Activated naive CD8-positive, alpha-beta T cell treated with anti-CD3 and anti-CD28 coated beads, Interleukin-2, amount 10 ng/mL, durations not matched to agents 7 days and 5 days (primary cell): ENCODE results near the gene SLC35F4. TPM values are rescaled to one million over a fixed set of nuclear protein-coding genes. Genes with fewer than 3 reads are reported as not detected.
"Not testable (repeated sequence)": the region's sequence is repeated elsewhere in the genome, so short reads cannot be mapped to it uniquely, and the experiment has no call there.

Experiments
- ATAC-seq: fragments of 150-1000 bp; cut with Tn5 transposase; one replicate; pipeline ENCODE4 v1.10.0; 2021; ENCODE audit warnings: low read depth, moderate library complexity
- POLR2A ChIA-PET: fragments of 350-600 bp; sonication (Branson Sonifier 250); formaldehyde crosslinking; loops from one replicate; lab custom pipeline; 2021; ENCODE audit warnings: antibody characterized with exemption; lab: Charles Lee
- DNase-seq: peaks from one replicate; pipeline ENCODE4 v3.0.0; 2021
- H3K27ac Mint-ChIP-seq: one replicate; pipeline ENCODE4 v1.8.0; 2022; ENCODE audit warnings: mild to moderate bottlenecking, mixed read lengths
- H3K27me3 Mint-ChIP-seq: one replicate; pipeline ENCODE4 v1.8.0; 2022; ENCODE audit warnings: mild to moderate bottlenecking, moderate library complexity, mixed read lengths
- H3K36me3 Mint-ChIP-seq: one replicate; pipeline ENCODE4 v1.8.0; 2021; ENCODE audit warnings: mild to moderate bottlenecking, mixed read lengths
- H3K4me1 Mint-ChIP-seq: one replicate; pipeline ENCODE4 v1.8.0; 2021; ENCODE audit warnings: mixed read lengths
- H3K4me3 Mint-ChIP-seq: one replicate; pipeline ENCODE4 v1.8.0; 2022; ENCODE audit warnings: mild to moderate bottlenecking, moderate library complexity, mixed read lengths
- H3K9me3 Mint-ChIP-seq: one replicate; pipeline ENCODE4 v1.8.0; 2021; ENCODE audit warnings: mixed read lengths
- total RNA-seq, 2 experiments: library from RNA; stranded (reverse); gene quantifications; one replicate each; pipeline ENCODE4 v1.2.3, GENCODE V29; 2021

SLC35F4 gene
- total RNA-seq, 2 experiments from 2014 or later, result not detected

GRCh38 chr14:57812741-57813140, 53.2 kb downstream of the SLC35F4 start:
- Mint-ChIP-seq H3K4me1 (no peaks in the 10 kb centered on the region), H3K27ac (no peak overlapping the region), H3K9me3 (no peaks in the 10 kb centered on the region), H3K4me3 (no peak overlapping the region), H3K36me3 (no peaks in the 10 kb centered on the region), H3K27me3 (no peaks in the 10 kb centered on the region)
- no peak for ATAC-seq
- POLR2A ChIA-PET, result no interaction called here
- DNase-seq, result no peak

GRCh38 chr14:57811998-57812546, 53.8 kb downstream of the SLC35F4 start:
- no peak for DNase-seq
- Mint-ChIP-seq H3K9me3 (no peaks in the 10 kb centered on the region), H3K4me3 (no peak overlapping the region), H3K4me1 (no peaks in the 10 kb centered on the region), H3K36me3 (no peaks in the 10 kb centered on the region), H3K27ac (no peak overlapping the region), H3K27me3 (no peaks in the 10 kb centered on the region)
- ATAC-seq, result no peak
- POLR2A ChIA-PET, result no interaction called here

GRCh38 chr14:57809808-57810207, 56.1 kb downstream of the SLC35F4 start:
- peaks cover 5% of the 10 kb centered on the region for H3K27me3 Mint-ChIP-seq
- no peak for DNase-seq

DNA sequence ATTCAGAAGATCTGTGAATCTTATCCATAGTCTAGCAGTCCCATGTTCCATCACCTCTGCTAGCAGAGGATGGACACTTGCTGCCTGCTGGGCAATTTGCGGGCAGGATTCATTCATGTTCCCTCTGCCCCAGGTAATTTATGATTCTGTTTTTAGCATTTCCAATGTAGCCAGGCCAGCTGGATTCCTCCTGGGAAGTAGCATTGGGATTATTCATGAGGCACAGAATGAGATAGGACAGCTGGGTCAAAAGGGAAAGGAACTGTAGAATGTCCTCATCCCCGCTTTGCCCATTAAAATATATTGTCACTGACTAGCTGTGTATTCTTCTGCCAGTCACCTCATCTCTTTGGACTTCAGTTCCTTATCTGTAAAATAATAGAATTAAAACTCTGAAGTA, 68.7 kb downstream of the SLC35F4 start:
- no peak overlapping the region for H3K4me3 Mint-ChIP-seq
- H3K4me1 Mint-ChIP-seq, result no peaks in the 10 kb centered on the region
- POLR2A ChIA-PET, result no interaction called here
- no peaks in the 10 kb centered on the region for H3K27me3 Mint-ChIP-seq
- H3K9me3 Mint-ChIP-seq, result no peaks in the 10 kb centered on the region
- no peaks in the 10 kb centered on the region for H3K36me3 Mint-ChIP-seq
- no peak for DNase-seq
- H3K27ac Mint-ChIP-seq, result no peak overlapping the region
- ATAC-seq, result no peak

More at GRCh38 chr14:57809808-57810207, 56.1 kb downstream of the SLC35F4 start:
- Mint-ChIP-seq H3K27ac (no peak overlapping the region), H3K4me3 (no peak overlapping the region), H3K9me3 (no peaks in the 10 kb centered on the region), H3K36me3 (no peaks in the 10 kb centered on the region), H3K4me1 (no peaks in the 10 kb centered on the region)
- ATAC-seq, result no peak
- POLR2A ChIA-PET, result no interaction called here

GRCh38 chr14:57796556-57796955, 69.3 kb downstream of the SLC35F4 start:
- Mint-ChIP-seq H3K27ac (no peak overlapping the region), H3K36me3 (no peaks in the 10 kb centered on the region), H3K4me1 (no peaks in the 10 kb centered on the region), H3K27me3 (no peaks in the 10 kb centered on the region), H3K4me3 (no peak overlapping the region), H3K9me3 (peaks cover 1% of the 10 kb centered on the region)
- ATAC-seq (no peak), DNase-seq (no peak)
- POLR2A ChIA-PET, result no interaction called here

DNA sequence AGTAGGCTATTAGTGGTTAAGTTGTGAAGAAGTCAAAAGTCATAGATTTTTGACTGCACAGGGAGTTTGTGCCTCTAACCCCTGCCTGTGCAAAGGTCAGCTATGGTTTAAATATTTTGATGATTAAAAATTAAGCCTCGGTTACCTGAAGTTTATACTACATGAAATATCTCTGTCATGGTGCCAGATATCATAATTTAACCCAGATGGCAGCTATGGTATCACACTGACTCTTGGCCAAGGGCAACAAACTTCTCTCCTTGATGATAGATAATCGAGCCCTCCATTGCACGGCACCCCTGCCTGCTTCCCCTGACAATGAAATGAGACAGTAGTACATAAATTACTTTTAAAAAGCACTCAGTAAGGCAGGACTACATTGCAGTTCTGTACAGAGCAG, 80.8 kb downstream of the SLC35F4 start:
- Mint-ChIP-seq H3K36me3 (no peaks in the 10 kb centered on the region), H3K9me3 (peaks cover 14% of the 10 kb centered on the region), H3K4me1 (no peaks in the 10 kb centered on the region), H3K4me3 (no peak overlapping the region), H3K27me3 (peaks cover 2% of the 10 kb centered on the region), H3K27ac (no peak overlapping the region)
- DNase-seq, result no peak
- ATAC-seq, result no peak
- POLR2A ChIA-PET, result no interaction called here

DNA sequence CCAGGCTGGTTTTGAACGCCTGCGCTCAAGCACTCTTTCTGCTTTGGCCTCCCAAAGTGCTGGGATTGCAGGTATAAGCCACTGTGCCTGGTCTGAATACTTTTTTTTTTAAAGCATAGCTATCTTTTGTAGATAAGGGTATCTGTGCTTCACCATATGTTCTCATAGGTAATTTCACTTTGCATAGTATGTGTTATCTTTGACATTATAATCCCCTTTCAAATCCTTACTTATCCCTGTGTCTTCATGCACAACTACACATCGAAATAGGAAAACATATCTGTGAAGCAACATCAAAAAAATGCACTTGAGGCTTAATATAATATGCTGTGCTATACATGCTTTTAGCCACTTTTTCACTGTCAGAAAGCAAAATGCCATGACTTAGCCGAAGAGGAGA, 94.1 kb downstream of the SLC35F4 start:
- no peak overlapping the region for H3K27ac Mint-ChIP-seq
- POLR2A ChIA-PET, result no interaction called here
- no peaks in the 10 kb centered on the region for H3K27me3 Mint-ChIP-seq
- no peak overlapping the region for H3K4me3 Mint-ChIP-seq
- ATAC-seq, result no peak
- no peak for DNase-seq
- no peaks in the 10 kb centered on the region for H3K36me3 Mint-ChIP-seq
- H3K4me1 Mint-ChIP-seq, result no peaks in the 10 kb centered on the region
- H3K9me3 Mint-ChIP-seq, result peaks cover 4% of the 10 kb centered on the region

GRCh38 chr14:57769863-57770523, 95.9 kb downstream of the SLC35F4 start:
- DNase-seq (no peak), ATAC-seq (no peak)
- no peaks in the 10 kb centered on the region for H3K36me3 Mint-ChIP-seq
- no peak overlapping the region for H3K4me3 Mint-ChIP-seq
- H3K4me1 Mint-ChIP-seq, result no peaks in the 10 kb centered on the region
- no peaks in the 10 kb centered on the region for H3K27me3 Mint-ChIP-seq
- no peaks in the 10 kb centered on the region for H3K9me3 Mint-ChIP-seq
- POLR2A ChIA-PET, result no interaction called here
- peak overlapping the region; percentile 2 for H3K27ac Mint-ChIP-seq

- Mint-ChIP-seq H3K9me3 (peaks cover 1% of the 10 kb centered on the region), H3K27ac (no peak overlapping the region), H3K27me3 (no peaks in the 10 kb centered on the region), H3K4me1 (no peaks in the 10 kb centered on the region), H3K36me3 (no peaks in the 10 kb centered on the region), H3K4me3 (no peak overlapping the region)
- no peak for ATAC-seq
- DNase-seq, result no peak
- POLR2A ChIA-PET, result no interaction called here
Observed at GRCh38 chr14:57761800-57762199, 104.1 kb downstream of the SLC35F4 start.

DNA sequence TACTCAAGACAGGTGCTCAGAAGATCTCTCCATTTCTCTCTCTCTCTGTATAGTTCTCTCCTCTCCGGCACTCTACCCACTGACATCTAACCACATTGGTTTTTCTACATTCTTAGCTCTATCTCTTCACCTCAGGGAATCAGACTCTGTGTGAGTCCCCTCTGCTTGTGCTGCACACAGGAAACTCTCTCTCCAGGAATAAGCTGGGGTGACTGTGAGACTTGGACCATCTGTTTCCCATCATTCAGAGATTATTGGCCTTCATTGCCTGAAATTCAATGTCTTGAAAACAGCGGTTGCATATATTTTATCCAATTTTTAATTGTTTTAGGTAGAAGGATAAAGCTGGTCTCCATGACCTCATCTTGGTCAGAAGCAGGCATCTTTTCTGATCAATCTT, 105.0 kb downstream of the SLC35F4 start:
- POLR2A ChIA-PET, result no interaction called here

GRCh38 chr14:57755018-57755521, 110.8 kb downstream of the SLC35F4 start:
- ATAC-seq (no peak), DNase-seq (no peak)
- Mint-ChIP-seq H3K4me1 (no peaks in the 10 kb centered on the region), H3K36me3 (no peaks in the 10 kb centered on the region), H3K4me3 (no peak overlapping the region), H3K9me3 (no peaks in the 10 kb centered on the region), H3K27ac (no peak overlapping the region), H3K27me3 (no peaks in the 10 kb centered on the region)
- POLR2A ChIA-PET, result no interaction called here

More for the DNA sequence above, 105.0 kb downstream of the SLC35F4 start:
- H3K27me3 Mint-ChIP-seq, result no peaks in the 10 kb centered on the region
- ATAC-seq, result no peak
- no peak overlapping the region for H3K27ac Mint-ChIP-seq
- H3K4me1 Mint-ChIP-seq, result no peaks in the 10 kb centered on the region
- H3K4me3 Mint-ChIP-seq, result no peak overlapping the region
- H3K36me3 Mint-ChIP-seq, result no peaks in the 10 kb centered on the region
- peaks cover 1% of the 10 kb centered on the region for H3K9me3 Mint-ChIP-seq
- DNase-seq, result no peak

GRCh38 chr14:57754527-57754926, 111.4 kb downstream of the SLC35F4 start:
- ATAC-seq, result no peak
- Mint-ChIP-seq H3K27me3 (no peaks in the 10 kb centered on the region), H3K9me3 (no peaks in the 10 kb centered on the region), H3K36me3 (no peaks in the 10 kb centered on the region), H3K4me3 (no peak overlapping the region), H3K27ac (no peak overlapping the region), H3K4me1 (no peaks in the 10 kb centered on the region)
- POLR2A ChIA-PET, result no interaction called here
- no peak for DNase-seq

GRCh38 chr14:57753821-57754220, 112.1 kb downstream of the SLC35F4 start:
- no peaks in the 10 kb centered on the region for H3K27me3 Mint-ChIP-seq
- POLR2A ChIA-PET, result no interaction called here
- ATAC-seq (no peak), DNase-seq (no peak)
- no peak overlapping the region for H3K4me3 Mint-ChIP-seq
- no peaks in the 10 kb centered on the region for H3K36me3 Mint-ChIP-seq
- no peaks in the 10 kb centered on the region for H3K4me1 Mint-ChIP-seq
- H3K27ac Mint-ChIP-seq, result no peak overlapping the region
- no peaks in the 10 kb centered on the region for H3K9me3 Mint-ChIP-seq

- H3K27me3 Mint-ChIP-seq, POLR2A ChIA-PET, H3K27ac Mint-ChIP-seq, H3K9me3 Mint-ChIP-seq, DNase-seq, ATAC-seq, H3K4me1 Mint-ChIP-seq, H3K36me3 Mint-ChIP-seq, H3K4me3 Mint-ChIP-seq: not testable (repeated sequence)
Observed at GRCh38 chr14:57752142-57752695, 113.7 kb downstream of the SLC35F4 start.
